Measurements from ENCODE around the gene BEGAIN.

Gene BEGAIN

DNA sequence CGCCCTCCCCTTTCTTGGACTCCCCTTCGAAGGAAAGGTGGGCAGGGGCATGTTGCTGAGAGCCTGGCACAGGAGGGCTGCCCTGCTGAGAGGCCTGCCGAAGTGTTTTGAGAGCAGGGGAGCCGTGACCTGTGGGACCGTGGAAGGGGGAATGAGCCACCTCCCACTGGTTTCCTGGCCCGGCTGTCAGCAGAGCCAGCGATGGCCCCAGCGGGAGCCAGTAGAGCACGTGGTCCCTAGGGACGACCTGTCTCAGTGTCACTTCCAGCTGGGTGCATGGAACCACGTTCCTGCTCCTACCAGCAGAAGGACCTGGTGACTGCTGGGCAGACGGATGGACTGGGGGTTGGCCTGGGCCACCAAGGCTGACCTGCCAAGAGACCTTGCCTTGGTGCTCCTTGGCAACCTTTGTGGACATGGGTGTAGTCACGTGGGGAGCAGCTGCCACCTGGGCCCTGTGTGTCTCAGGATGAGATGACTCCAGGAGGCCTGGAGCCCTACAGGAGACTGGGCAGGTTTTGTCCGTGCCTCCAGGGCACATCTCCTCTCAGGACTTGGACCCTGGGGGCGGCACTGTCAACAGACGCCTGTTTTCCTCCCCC lies 34.6 kb downstream of the BEGAIN start:
- no peak for TF ChIP-seq EZH2phosphoT487 (IDR thresholded peaks at IDR 0.05; ENCODE audit: borderline replicate concordance, low read length)
- TF ChIP-seq, protein P1, sequence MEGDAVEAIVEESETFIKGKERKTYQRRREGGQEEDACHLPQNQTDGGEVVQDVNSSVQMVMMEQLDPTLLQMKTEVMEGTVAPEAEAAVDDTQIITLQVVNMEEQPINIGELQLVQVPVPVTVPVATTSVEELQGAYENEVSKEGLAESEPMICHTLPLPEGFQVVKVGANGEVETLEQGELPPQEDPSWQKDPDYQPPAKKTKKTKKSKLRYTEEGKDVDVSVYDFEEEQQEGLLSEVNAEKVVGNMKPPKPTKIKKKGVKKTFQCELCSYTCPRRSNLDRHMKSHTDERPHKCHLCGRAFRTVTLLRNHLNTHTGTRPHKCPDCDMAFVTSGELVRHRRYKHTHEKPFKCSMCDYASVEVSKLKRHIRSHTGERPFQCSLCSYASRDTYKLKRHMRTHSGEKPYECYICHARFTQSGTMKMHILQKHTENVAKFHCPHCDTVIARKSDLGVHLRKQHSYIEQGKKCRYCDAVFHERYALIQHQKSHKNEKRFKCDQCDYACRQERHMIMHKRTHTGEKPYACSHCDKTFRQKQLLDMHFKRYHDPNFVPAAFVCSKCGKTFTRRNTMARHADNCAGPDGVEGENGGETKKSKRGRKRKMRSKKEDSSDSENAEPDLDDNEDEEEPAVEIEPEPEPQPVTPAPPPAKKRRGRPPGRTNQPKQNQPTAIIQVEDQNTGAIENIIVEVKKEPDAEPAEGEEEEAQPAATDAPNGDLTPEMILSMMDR (IDR thresholded peaks at IDR 0.05; ENCODE audit: low read depth, low read length, poor library complexity, severe bottlenecking): no peak
- Histone ChIP-seq H3K9me2 (replicated peaks; ENCODE audit: control insufficient read depth, low read length) (no peaks in the 10 kb centered on the region), H3F3A (ENCODE audit: control insufficient read depth, insufficient read depth) (no peaks in the 10 kb centered on the region), H3K4me2 (ENCODE audit: low read length) (no peak overlapping the region), H3K27ac (ENCODE audit: low read depth, low read length) (no peak overlapping the region), H3K27me3 (ENCODE audit: control insufficient read depth, low read length) (no peaks in the 10 kb centered on the region), H3K36me3 (ENCODE audit: control insufficient read depth, low read length) (no peaks in the 10 kb centered on the region), H4K20me1 (ENCODE audit: control insufficient read depth, insufficient read depth, low read depth, low read length) (no peaks in the 10 kb centered on the region), H3K4me3 (ENCODE audit: low read length) (no peak overlapping the region), H3K4me1 (ENCODE audit: control insufficient read depth, low read length) (peaks cover 9% of the 10 kb centered on the region), H3K9me3 (ENCODE audit: control insufficient read depth, insufficient read depth, low read length) (no peaks in the 10 kb centered on the region), H3K79me2 (ENCODE audit: control insufficient read depth, low read length) (no peaks in the 10 kb centered on the region)

DNA sequence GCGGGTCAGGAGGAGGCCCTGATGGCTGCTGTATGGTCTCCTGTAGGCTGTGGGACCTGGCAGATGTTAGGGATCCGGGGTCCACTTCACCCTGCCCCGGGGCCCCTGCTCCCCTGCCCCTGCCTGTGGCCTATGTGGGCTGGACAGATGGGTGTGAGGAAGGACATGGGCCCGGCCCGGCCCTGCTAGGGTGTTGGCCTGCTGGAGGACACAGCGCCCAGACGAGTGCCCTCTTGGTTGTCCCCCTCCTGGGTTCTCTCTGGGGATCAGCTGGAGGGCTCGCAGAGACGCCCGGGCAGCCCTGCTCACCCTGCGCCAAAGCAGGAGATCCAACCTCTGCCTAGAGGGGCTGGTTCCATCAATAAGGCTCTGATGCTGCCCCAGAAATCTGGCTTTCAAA lies 36.2 kb downstream of the BEGAIN start:
- Histone ChIP-seq H3F3A (ENCODE audit: control insufficient read depth, insufficient read depth) (no peaks in the 10 kb centered on the region), H3K4me1 (ENCODE audit: control insufficient read depth, low read length) (peaks cover 22% of the 10 kb centered on the region), H3K27me3 (ENCODE audit: control insufficient read depth, low read length) (no peaks in the 10 kb centered on the region), H3K9me2 (replicated peaks; ENCODE audit: control insufficient read depth, low read length) (no peaks in the 10 kb centered on the region), H3K9me3 (ENCODE audit: control insufficient read depth, insufficient read depth, low read length) (no peaks in the 10 kb centered on the region), H4K20me1 (ENCODE audit: control insufficient read depth, insufficient read depth, low read depth, low read length) (no peaks in the 10 kb centered on the region), H3K79me2 (ENCODE audit: control insufficient read depth, low read length) (no peaks in the 10 kb centered on the region), H3K4me2 (ENCODE audit: low read length) (no peak overlapping the region), H3K36me3 (ENCODE audit: control insufficient read depth, low read length) (no peaks in the 10 kb centered on the region), H3K27ac (ENCODE audit: low read depth, low read length) (no peak overlapping the region), H3K4me3 (ENCODE audit: low read length) (no peak overlapping the region)
- no peak for TF ChIP-seq EZH2phosphoT487 (IDR thresholded peaks at IDR 0.05; ENCODE audit: borderline replicate concordance, low read length)
- TF ChIP-seq, protein P1 (IDR thresholded peaks at IDR 0.05; ENCODE audit: low read depth, low read length, poor library complexity, severe bottlenecking): no peak

DNA sequence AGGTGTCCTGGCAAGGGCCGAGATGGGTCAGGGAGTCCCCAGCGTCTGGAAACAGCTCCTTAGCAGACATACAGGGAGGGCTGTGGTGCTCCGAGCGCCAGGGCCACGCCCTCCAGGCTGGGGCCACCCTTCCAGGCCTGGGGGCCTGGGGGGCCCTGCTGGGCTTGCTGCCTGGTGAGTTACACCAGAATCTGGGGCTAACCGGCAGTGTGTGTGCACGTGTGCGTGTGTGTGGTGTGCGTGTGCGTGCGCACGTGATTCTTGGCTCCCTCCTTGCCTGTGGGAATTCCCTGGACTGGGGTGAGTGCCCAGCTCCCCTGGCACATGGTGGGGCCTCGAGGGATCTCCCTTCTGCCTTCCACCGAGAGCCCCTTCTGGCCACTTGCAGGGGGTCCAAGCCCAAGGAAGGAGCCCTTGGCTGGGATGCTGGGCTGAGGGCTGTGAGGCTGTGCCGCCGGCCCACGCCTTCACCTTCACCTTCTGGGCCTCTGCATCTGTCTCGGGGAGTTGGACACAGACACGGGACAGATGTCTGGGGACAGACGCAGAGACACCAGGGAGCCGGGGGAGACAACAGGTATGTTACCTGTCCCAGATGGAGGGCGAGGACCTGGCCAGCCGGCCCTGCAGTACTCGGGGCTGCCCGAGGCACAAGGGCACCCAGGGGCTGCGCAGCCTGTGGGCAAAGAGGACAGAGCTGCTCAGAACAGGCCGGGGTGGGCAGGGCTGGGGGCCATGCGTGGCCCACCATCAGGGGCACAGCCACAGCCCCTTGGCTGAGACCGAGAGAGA lies 37.2 kb downstream of the BEGAIN start:
- H3K4me1 ChIP-seq (ENCODE audit: control insufficient read depth, low read length): peaks cover 33% of the 10 kb centered on the region
- H3K79me2 ChIP-seq (ENCODE audit: control insufficient read depth, low read length): no peaks in the 10 kb centered on the region
- no peaks in the 10 kb centered on the region for H3K9me3 ChIP-seq (ENCODE audit: control insufficient read depth, insufficient read depth, low read length)
- TF ChIP-seq EZH2phosphoT487 (IDR thresholded peaks at IDR 0.05; ENCODE audit: borderline replicate concordance, low read length): no peak
- TF ChIP-seq, protein P1 (IDR thresholded peaks at IDR 0.05; ENCODE audit: low read depth, low read length, poor library complexity, severe bottlenecking): no peak
- H3K27ac ChIP-seq (ENCODE audit: low read depth, low read length): no peak overlapping the region
- H3K4me2 ChIP-seq (ENCODE audit: low read length): no peak overlapping the region
- no peaks in the 10 kb centered on the region for H3K9me2 ChIP-seq (replicated peaks; ENCODE audit: control insufficient read depth, low read length)
- H3K4me3 ChIP-seq (ENCODE audit: low read length): no peak overlapping the region
- H3K27me3 ChIP-seq (ENCODE audit: control insufficient read depth, low read length): no peaks in the 10 kb centered on the region
- no peaks in the 10 kb centered on the region for H3K36me3 ChIP-seq (ENCODE audit: control insufficient read depth, low read length)
- no peaks in the 10 kb centered on the region for H4K20me1 ChIP-seq (ENCODE audit: control insufficient read depth, insufficient read depth, low read depth, low read length)
- H3F3A ChIP-seq (ENCODE audit: control insufficient read depth, insufficient read depth): 0 out of 2 replicates have a peak, but pooled peaks cover 5% of the 10 kb centered on the region

All from DOHH2 (cell line).